ES-I3 (cell line): ENCODE data around the gene CNP.

ENCODE experiments used
- H3K36me3 ChIP-seq: 2 replicates; pipeline ENCODE4 v1.6.1; 2013; ENCODE audit warnings: mild to moderate bottlenecking, low read length, control low read depth, moderate library complexity; ENCODE audit not compliant: insufficient read depth
- H3K4me1 ChIP-seq: 2 replicates; pipeline ENCODE4 v1.6.1; 2013; ENCODE audit warnings: mild to moderate bottlenecking, control low read depth, low read length; ENCODE audit not compliant: insufficient read depth
- H3K9ac ChIP-seq: 2 replicates; pipeline ENCODE4 v1.6.1; 2013; ENCODE audit warnings: low read depth, mild to moderate bottlenecking, low read length, moderate library complexity
- H3K9me3 ChIP-seq: 2 replicates; pipeline ENCODE4 v1.6.1; 2013; ENCODE audit warnings: mild to moderate bottlenecking, low read length, moderate library complexity; ENCODE audit not compliant: control insufficient read depth, insufficient read depth

The CNP gene

DNA sequence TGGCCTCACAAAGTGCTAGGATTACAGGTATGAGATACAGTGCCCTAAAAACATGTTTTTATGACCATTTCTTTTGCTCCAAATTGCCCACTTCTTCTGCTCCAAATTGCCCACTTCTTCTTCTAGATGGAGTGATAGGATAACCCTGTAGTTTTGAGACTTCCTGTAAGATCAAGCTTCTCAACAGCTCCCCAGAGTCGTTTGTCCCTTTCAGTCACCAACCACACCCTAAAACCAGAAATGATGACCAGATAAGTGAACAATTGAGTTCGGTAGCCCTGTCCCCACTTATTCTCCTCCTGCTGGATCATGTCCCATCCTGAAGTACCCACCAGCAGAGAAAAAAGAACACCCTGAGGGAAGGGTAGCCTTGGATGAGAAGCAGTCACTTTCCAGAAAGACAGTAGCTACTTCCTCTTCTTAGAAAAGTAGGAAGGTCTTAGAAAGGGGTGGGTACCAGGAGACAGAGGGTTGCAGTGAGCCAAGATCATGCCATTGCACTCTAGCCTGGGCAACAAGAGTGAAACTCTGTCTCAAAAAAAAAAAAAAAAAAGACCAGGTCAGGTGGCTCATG is 33.7 kb upstream of the CNP start:
- H3K36me3 ChIP-seq, result no peaks in the 10 kb centered on the region
- H3K4me1 ChIP-seq, result peaks cover 4% of the 10 kb centered on the region; the same call in 1 of the 2 replicates
- no peaks in the 10 kb centered on the region for H3K9me3 ChIP-seq
- no peak overlapping the region for H3K9ac ChIP-seq

DNA sequence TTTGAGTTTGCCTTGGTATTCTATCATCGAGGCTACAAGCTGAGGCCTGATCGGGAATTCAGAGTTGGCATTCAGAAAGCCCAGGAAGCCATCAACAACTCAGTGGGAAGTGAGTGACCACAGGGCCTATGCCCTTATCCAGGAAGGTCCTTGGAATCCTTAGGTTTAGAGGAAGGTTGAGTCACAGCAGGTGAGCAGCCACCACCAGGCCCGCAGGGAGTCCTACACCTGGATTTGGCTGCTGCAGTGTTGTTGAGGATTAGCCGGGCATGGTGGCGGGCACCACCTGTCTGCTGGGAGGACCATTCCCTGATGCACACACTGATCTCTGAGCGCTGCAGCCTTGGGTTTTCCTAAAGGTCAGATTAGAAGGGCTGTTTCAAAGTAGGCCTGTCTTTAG is 31.0 kb upstream of the CNP start:
- Histone ChIP-seq H3K9me3 (no peaks in the 10 kb centered on the region), H3K4me1 (no peaks in the 10 kb centered on the region), H3K36me3 (no peaks in the 10 kb centered on the region), H3K9ac (no peak overlapping the region)

DNA sequence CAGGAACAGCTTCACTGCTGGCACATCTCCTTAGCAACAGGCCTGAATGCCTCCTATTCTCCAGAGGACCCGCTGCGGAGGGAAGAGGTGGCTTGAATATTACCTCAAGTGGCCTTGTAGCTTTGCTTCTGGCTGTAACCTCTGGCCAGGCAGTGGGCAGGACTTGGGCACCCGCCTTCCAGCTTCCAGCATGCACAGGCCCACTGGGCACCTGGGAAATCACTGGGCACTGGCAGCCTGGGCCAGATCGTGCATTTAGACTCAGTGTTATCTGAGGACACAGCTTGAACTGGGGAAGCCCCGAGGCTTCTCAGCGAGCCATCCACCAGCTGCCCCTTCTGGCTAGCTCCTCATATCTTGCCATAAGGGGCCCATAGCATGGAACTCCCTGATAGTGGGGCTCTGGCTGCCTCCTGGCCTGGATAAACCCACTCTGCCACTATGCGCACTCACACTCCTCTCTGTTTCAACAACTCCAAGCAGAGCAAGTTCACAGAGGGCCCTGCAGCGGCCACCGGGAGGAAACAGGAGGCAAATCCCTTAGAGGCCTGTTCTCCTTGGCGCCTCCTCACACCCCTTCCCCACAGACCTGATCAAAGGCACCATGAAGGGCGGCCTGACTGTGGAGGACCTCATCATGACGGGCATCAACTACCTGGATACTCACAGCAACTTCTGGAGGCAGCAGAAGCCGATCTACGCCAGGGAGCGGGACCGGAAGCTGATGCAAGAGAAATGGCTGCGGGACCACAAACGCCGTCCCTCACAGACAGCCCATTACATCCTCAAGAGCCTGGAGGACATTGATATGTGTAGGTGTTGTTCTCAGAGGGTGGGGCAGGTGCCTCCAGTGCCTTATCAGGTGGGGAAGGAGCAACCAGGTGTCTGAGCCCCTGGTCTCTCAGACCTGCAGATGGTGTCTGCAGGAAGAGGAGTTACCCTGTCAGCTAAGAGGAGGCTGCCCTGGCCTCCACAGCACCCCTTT is 28.3 kb upstream of the CNP start:
- Histone ChIP-seq H3K4me1 (no peaks in the 10 kb centered on the region), H3K9me3 (no peaks in the 10 kb centered on the region), H3K9ac (no peak overlapping the region), H3K36me3 (no peaks in the 10 kb centered on the region)

DNA sequence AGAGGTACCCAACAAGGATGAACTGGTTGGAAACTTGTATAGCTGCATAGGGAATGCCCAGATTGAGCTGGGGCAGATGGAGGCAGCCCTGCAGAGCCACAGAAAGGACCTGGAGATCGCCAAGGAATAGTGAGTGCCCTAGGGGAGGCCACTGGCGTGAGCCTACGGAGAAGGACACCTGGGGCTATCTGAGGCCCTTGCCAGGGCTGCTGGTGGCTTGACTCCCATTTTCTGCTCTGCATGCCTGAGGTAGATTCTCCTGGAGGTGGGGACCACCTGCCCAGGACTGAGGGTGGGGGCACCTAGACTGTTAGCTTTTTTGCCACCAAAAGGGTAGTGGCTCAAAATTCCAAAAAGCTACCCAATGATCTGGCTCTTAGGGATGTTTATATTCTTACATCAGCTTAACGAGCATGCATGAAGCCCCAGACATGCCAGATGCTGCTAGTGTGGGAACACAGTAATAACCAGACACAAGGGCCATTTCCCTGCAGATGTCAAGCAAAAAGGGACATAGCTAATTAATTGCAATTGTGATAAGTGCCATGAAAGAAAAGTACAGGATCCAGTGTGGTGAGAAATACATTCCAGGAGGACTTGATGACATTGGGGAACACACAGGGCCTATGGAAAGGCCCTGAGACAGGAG is 27.4 kb upstream of the CNP start:
- Histone ChIP-seq H3K36me3 (no peaks in the 10 kb centered on the region), H3K4me1 (no peaks in the 10 kb centered on the region), H3K9ac (no peak overlapping the region), H3K9me3 (no peaks in the 10 kb centered on the region)

DNA sequence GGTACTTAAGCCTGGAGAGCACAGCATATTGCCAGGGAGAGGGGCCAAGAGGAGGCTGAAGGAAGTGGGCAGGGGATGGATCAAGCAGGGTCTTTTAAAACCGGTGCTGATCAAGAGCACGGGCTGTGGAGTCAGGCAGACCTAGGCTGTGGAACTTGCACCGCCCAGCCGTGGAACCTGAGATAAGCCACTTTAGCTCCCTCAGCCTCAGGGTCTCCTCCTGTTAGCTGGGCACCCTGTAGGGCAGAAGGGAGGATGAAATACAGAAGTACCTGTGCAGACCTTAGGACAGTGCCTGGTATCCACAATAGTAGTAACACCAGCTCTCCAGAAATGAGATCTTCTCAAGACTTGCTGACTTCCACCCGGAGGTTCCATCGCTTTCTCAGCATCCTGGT is 26.9 kb upstream of the CNP start:
- Histone ChIP-seq H3K9me3 (no peaks in the 10 kb centered on the region), H3K36me3 (no peaks in the 10 kb centered on the region), H3K9ac (no peak overlapping the region), H3K4me1 (no peaks in the 10 kb centered on the region)

DNA sequence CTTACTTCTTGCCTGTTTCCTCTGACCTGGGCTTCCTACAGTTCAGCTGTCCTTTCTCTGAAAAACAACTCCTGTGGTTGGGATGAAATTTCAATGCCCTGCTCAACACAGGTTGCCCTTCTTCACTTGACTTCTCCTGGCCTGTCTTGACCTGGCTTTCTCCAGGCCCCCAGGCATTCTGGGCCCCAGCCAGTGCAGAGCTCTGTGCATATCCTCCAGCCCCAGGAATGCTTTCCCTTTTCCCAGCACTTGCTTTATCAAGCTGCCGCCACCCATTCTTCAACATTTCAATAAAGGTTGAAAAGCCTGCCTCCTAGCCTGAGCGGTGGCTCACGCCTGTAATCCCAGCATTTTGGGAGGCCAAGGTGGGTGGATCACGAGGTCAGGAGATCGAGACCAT is 25.4 kb upstream of the CNP start:
- H3K4me1 ChIP-seq, result no peaks in the 10 kb centered on the region

DNA sequence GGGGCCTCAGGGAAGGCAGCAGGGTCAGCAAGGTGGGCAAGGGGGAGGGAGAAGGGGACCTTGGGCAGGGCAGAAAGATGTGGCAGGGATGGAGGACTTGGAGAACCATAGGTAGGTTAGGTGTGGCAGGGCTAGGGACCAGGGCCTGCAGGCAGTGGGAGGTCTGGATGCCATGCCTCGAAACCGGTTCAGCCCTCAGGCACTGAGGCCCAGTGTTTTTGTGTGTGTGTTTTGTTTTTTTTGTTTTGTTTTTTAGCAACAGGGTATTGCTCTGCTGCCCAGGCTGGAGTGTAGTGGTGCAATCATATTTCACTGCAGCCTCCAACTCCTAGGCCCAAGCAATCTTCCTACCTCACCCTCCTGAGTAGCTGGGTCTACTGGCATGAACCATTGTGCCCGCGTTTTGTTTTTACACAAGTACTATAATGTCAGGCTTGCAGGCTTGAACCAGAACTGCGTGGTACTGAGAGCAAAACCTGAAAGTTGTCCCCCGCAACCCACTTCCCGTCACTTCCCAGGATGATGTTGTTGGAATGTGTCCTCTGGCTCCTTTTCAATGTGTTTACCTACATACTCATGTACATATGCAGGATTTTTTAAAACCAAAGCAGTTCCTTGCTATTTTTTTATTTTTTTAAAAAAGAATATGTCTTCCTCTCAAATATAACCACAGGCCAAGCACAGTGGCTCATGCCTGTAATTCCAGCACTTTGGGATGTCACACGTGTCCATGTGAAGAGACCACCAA is 23.8 kb upstream of the CNP start:
- H3K9ac ChIP-seq, result no peak overlapping the region
- no peaks in the 10 kb centered on the region for H3K4me1 ChIP-seq
- no peaks in the 10 kb centered on the region for H3K36me3 ChIP-seq
- no peaks in the 10 kb centered on the region for H3K9me3 ChIP-seq

More for the DNA sequence above, 25.4 kb upstream of the CNP start:
- Histone ChIP-seq H3K9ac (no peak overlapping the region), H3K36me3 (no peaks in the 10 kb centered on the region), H3K9me3 (no peaks in the 10 kb centered on the region)

DNA sequence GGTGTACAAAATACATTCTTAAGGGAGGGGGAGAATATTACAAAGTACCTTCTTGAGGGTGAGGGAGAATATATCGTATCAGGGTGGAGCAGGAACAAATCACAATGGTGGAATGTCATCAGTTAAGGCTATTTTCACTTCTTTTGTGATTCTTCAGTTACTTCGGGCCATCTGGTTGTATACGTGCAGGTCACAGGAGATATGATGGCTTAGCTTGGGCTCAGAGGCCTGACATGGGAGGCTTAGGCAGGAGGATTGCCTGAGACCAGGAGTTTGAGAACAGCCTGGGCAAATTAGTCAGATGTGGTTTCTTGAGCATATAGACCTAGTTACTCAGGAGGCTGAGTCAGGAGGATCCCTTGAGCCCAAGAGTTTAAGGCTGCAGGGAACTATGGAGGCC is 23.1 kb upstream of the CNP start:
- Histone ChIP-seq H3K4me1 (no peaks in the 10 kb centered on the region), H3K9me3 (no peaks in the 10 kb centered on the region), H3K36me3 (no peaks in the 10 kb centered on the region), H3K9ac (no peak overlapping the region)

DNA sequence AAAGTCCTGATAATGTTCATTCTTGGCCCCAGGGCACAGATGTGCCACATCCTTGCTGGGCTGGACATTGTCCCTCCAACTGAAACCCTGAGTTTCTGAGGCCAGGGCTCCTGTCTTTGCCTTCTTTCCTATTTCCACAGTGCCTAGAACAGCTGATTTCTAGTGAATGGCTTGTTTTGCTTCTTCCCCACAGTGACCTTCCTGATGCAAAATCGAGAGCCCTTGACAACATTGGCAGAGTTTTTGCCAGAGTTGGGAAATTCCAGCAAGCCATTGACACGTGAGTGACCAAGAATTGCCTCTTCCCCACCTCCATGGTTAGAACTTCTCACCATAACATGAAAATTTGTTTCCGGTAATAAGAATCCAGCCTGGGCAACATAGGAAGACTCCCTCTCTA is 21.7 kb upstream of the CNP start:
- Histone ChIP-seq H3K4me1 (no peaks in the 10 kb centered on the region), H3K9me3 (no peaks in the 10 kb centered on the region), H3K9ac (no peak overlapping the region), H3K36me3 (no peaks in the 10 kb centered on the region)

DNA sequence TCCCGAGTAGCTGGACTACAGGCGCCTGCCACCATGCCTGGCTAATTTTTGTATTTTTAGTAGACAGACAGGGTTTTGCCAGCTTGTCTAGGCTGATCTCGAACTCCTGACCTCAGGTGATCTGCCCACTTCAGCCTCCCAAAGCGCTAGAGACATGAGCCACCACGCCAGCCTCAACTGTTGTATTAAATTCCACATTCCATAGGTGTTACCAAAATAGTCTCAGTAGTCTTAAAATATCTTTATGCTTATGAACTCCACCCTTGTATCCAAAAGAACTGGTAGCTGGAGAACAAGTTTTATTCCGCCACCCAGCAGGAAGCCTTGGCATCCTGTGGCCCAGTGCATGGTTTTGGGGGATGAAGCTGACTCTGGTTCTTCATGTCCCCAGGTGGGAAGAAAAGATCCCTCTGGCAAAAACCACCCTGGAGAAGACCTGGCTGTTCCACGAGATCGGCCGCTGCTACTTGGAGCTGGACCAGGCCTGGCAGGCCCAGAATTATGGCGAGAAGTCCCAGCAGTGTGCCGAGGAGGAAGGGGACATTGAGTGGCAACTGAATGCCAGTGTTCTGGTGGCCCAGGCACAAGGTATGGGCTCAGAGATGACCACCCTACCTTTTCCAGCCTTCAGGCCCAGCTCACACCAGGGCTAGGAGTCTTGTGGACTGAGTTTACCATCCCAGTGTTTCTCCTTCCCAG is 17.7 kb upstream of the CNP start:
- Histone ChIP-seq H3K9me3 (no peaks in the 10 kb centered on the region), H3K36me3 (no peaks in the 10 kb centered on the region), H3K9ac (no peak overlapping the region), H3K4me1 (no peaks in the 10 kb centered on the region)

DNA sequence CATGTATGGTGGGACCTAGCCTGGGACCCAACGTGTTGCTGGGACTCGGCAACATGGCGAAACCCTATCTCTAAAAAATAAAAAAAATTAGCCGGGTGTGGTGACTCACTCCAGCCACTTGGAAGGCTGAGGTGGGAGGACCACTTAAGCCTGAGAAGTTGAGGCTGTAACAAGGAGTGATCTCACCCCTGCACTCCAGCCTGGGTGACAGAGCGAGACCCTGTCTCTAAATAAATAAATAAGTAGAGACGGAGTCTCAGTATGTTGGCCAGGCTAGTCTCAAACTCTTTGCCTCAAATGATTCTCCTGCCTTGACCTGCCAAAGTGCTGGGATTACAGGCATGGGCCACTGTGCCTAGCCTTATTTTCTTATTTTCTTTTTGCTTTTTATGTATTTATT is 10.1 kb upstream of the CNP start:
- Histone ChIP-seq H3K9me3 (no peaks in the 10 kb centered on the region), H3K9ac (no peak overlapping the region), H3K36me3 (no peaks in the 10 kb centered on the region), H3K4me1 (peaks cover 20% of the 10 kb centered on the region)

DNA sequence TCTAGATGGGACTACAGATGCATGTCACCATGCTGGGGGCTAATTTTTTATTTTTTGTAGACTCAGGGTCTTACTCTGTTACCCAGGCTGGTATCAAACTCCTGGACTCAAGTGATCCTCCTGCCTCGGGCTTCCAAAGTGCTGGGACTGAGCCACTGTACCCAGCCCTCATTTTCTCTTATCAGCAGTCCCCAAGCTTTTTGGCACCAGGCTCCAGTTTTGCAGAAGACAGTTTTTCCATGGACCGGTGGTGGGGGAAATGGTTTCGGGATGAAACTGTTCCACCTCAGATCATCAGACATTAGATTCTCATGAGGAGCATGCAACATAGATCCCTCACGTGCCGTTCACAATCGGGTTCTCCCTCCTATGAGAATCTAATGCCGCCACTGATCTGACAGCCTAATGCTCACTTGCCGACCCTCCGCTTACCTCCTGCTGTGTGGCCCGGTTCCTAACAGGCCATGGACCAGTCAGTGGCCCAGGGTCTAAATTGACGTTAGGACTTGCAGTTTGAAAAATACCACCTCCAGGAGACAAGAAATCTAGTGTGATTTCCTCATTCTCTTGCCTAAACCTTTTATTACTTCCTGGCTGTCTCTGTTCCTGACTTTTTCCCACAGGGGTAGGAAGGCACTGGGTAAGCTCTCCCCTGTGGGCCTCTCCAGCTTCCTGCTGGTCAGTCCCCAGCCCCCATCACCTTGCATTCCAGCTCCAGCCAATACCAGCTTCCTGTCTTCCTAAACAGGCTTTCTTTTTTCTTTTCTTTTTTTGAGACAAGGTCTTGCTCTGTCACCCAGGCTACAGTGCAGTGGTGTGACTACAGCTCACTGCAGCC is 9.3 kb upstream of the CNP start:
- no peaks in the 10 kb centered on the region for H3K36me3 ChIP-seq
- peaks cover 20% of the 10 kb centered on the region for H3K4me1 ChIP-seq
- no peak overlapping the region for H3K9ac ChIP-seq
- no peaks in the 10 kb centered on the region for H3K9me3 ChIP-seq

DNA sequence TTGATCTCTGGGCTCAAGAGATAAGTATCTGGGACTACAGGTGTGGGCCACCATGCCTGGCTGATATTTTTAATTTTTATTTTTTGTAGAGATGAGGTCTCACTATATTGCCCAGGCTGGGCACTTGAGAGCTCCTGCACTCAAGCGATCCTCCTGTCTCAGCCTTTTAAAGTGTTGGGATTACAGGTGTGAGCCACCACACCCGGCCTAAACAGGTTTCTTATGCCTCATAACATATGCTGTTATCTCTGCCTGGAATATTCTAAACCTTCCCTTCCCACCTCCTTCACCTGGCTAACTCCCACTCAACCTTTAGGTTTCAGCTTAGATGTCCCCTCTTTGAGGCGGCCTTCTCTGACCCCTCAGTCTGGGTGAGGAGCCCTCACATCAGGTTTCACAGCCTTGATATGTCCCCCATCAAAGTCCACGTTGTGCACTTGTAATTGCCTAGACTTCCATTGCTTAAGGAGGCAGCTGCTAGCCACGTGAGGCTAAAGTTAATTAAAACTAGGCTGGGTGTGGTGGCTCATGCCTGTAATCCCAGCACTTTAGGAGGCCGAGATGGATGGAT is 8.6 kb upstream of the CNP start:
- H3K9ac ChIP-seq, result no peak overlapping the region

More for the DNA sequence above, 8.6 kb upstream of the CNP start:
- no peaks in the 10 kb centered on the region for H3K36me3 ChIP-seq
- no peaks in the 10 kb centered on the region for H3K9me3 ChIP-seq
- H3K4me1 ChIP-seq, result peaks cover 20% of the 10 kb centered on the region
